ENCODE data around the gene AGPAT4.
A peak's percentile ranks its signal among the peaks of the same experiment; 100 is the strongest.

- TF ChIP-seq CTCF (optimal IDR thresholded peaks at IDR 0.05 in 1 of 3, IDR thresholded peaks at IDR 0.05 in 1 of 3, conservative IDR thresholded peaks at IDR 0.05 in 1 of 3; ENCODE audit: extremely low read depth in 1 of 3, insufficient read depth in 2 of 3, low read length in 3 of 3) (peak in 1 of 3 experiments; percentile 26), EZH2 (IDR thresholded peaks at IDR 0.05; ENCODE audit: low read length) (no peak)
Measured at GRCh38 chr6:161100072-161100471, 173.8 kb downstream of the AGPAT4 start.
